ENCODE data around the gene CNGB1. TPM values are rescaled to one million over a fixed set of nuclear protein-coding genes. Genes with fewer than 3 reads are reported as not detected.

The CNGB1 gene
- total RNA-seq, 1 experiment from 2014 or later = not detected

GRCh38 chr16:57949013-57949412 lies 21.9 kb downstream of the CNGB1 start:
- no peaks in the 10 kb centered on the region for H3K36me3 ChIP-seq (ENCODE audit: insufficient read depth, low read length, poor library complexity, severe bottlenecking)
- H3K4me3 ChIP-seq (ENCODE audit: low read depth, low read length, poor library complexity, severe bottlenecking) = no peak overlapping the region
- H3K9me3 ChIP-seq (ENCODE audit: low read depth, low read length, poor library complexity, severe bottlenecking) = no peaks in the 10 kb centered on the region
- intact Hi-C loops (cut with micrococcal nuclease; ENCODE audit: unreplicated experiment) = no loop called here
- ChIA-PET CTCF (no interaction called here), POLR2A (ENCODE audit: low non-redundant PET) (no interaction called here)
- H3K4me1 ChIP-seq (ENCODE audit: insufficient read depth, low read length, poor library complexity, severe bottlenecking) = peaks cover 16% of the 10 kb centered on the region
- H3K27me3 ChIP-seq (replicated peaks; ENCODE audit: insufficient read depth, low read depth, low read length, poor library complexity) = no peaks in the 10 kb centered on the region
- no TSS peak for BruUV-seq (replicated peaks)
- H3K27ac ChIP-seq (ENCODE audit: low read depth, low read length, poor library complexity, severe bottlenecking) = no peak overlapping the region
- no peak for DNase-seq (ENCODE audit: low spot score)
- TF ChIP-seq CTCF (conservative IDR thresholded peaks at IDR 0.05; ENCODE audit: low read depth, low read length) = no peak
- TF ChIP-seq EZH2 (IDR thresholded peaks at IDR 0.05; ENCODE audit: borderline replicate concordance, low read depth, low read length, poor library complexity, severe bottlenecking) = no peak

- POLR2A ChIA-PET (ENCODE audit: low non-redundant PET) = no interaction called here
- intact Hi-C loops (cut with micrococcal nuclease; ENCODE audit: unreplicated experiment) = no loop called here
- DNase-seq (ENCODE audit: low spot score) = no peak
- no TSS peak for BruUV-seq (replicated peaks)
- H3K36me3 ChIP-seq (ENCODE audit: insufficient read depth, low read length, poor library complexity, severe bottlenecking) = no peaks in the 10 kb centered on the region
- CTCF ChIA-PET = no interaction called here
- H3K9me3 ChIP-seq (ENCODE audit: low read depth, low read length, poor library complexity, severe bottlenecking) = no peaks in the 10 kb centered on the region
- peaks cover 16% of the 10 kb centered on the region for H3K4me1 ChIP-seq (ENCODE audit: insufficient read depth, low read length, poor library complexity, severe bottlenecking)
- TF ChIP-seq EZH2 (IDR thresholded peaks at IDR 0.05; ENCODE audit: borderline replicate concordance, low read depth, low read length, poor library complexity, severe bottlenecking) = no peak
- TF ChIP-seq CTCF (conservative IDR thresholded peaks at IDR 0.05; ENCODE audit: low read depth, low read length) = no peak
- H3K27me3 ChIP-seq (replicated peaks; ENCODE audit: insufficient read depth, low read depth, low read length, poor library complexity) = no peaks in the 10 kb centered on the region
- no peak overlapping the region for H3K27ac ChIP-seq (ENCODE audit: low read depth, low read length, poor library complexity, severe bottlenecking)
- no peak overlapping the region for H3K4me3 ChIP-seq (ENCODE audit: low read depth, low read length, poor library complexity, severe bottlenecking)
These were observed 22.9 kb downstream of the CNGB1 start for GRCh38 chr16:57948027-57948426.

GRCh38 chr16:57947261-57947660 lies 23.7 kb downstream of the CNGB1 start:
- CTCF ChIA-PET = no interaction called here

More at GRCh38 chr16:57947261-57947660, 23.7 kb downstream of the CNGB1 start:
- H3K4me3 ChIP-seq (ENCODE audit: low read depth, low read length, poor library complexity, severe bottlenecking) = no peak overlapping the region
- BruUV-seq (replicated peaks) = no TSS peak
- no peaks in the 10 kb centered on the region for H3K36me3 ChIP-seq (ENCODE audit: insufficient read depth, low read length, poor library complexity, severe bottlenecking)
- intact Hi-C loops (cut with micrococcal nuclease; ENCODE audit: unreplicated experiment) = no loop called here
- no peaks in the 10 kb centered on the region for H3K9me3 ChIP-seq (ENCODE audit: low read depth, low read length, poor library complexity, severe bottlenecking)
- H3K27me3 ChIP-seq (replicated peaks; ENCODE audit: insufficient read depth, low read depth, low read length, poor library complexity) = no peaks in the 10 kb centered on the region
- H3K4me1 ChIP-seq (ENCODE audit: insufficient read depth, low read length, poor library complexity, severe bottlenecking) = peaks cover 14% of the 10 kb centered on the region
- no peak for DNase-seq (ENCODE audit: low spot score)
- H3K27ac ChIP-seq (ENCODE audit: low read depth, low read length, poor library complexity, severe bottlenecking) = no peak overlapping the region
- POLR2A ChIA-PET (ENCODE audit: low non-redundant PET) = no interaction called here
- no peak for TF ChIP-seq CTCF (conservative IDR thresholded peaks at IDR 0.05; ENCODE audit: low read depth, low read length)
- no peak for TF ChIP-seq EZH2 (IDR thresholded peaks at IDR 0.05; ENCODE audit: borderline replicate concordance, low read depth, low read length, poor library complexity, severe bottlenecking)

Measured in A673 (cell line).